Upper lobe of left lung (tissue), 6 donors: ENCODE measurements around the gene ATG101. TPM values are rescaled to one million over a fixed set of nuclear protein-coding genes. Genes with fewer than 3 reads are reported as not detected.

Experiments used
- ATAC-seq, 2 donors: fragments of 200-7000 bp; cut with Tn5 transposase; one replicate each; pipeline ENCODE4 v1.9.1; 2022; ENCODE audit warnings: mild to moderate bottlenecking in 2 of 2, moderate library complexity in 2 of 2; ENCODE audit not compliant: low FRiP score in 2 of 2
- DNase-seq, 2 donors: peaks; one replicate each; pipeline ENCODE4 v3.0.0-alpha.2; 2019 to 2020
- H3K27ac ChIP-seq, 4 donors: fragments of 200-600 bp; sonication (generic); one replicate each; pipeline ENCODE4 v1.5.1; 2016 to 2019
- H3K27me3 ChIP-seq, 4 donors: fragments of 200-600 bp; sonication (generic); one replicate each; pipeline ENCODE4 v1.5.1; 2017 to 2019
- H3K36me3 ChIP-seq, 4 donors: fragments of 200-600 bp; sonication (generic); one replicate each; pipeline ENCODE4 v1.5.1; 2016 to 2019
- H3K4me1 ChIP-seq, 4 donors: fragments of 200-600 bp; sonication (generic); one replicate each; pipeline ENCODE4 v1.5.1; 2018 to 2019
- H3K4me3 ChIP-seq, 4 donors: fragments of 200-600 bp; sonication (generic); one replicate each; pipeline ENCODE4 v1.5.1; 2017 to 2019; ENCODE audit warnings: mild to moderate bottlenecking in 2 of 4, moderate library complexity in 1 of 4
- H3K9me3 ChIP-seq, 4 donors: fragments of 200-600 bp; sonication (generic); one replicate each; pipeline ENCODE4 v1.5.1; 2018 to 2019
- EP300 ChIP-seq, 4 donors: sonication (generic); formaldehyde crosslinking; IDR thresholded peaks; one replicate each; pipeline ENCODE4 v1.5.1; 2017; ENCODE audit warnings: antibody characterized with exemption in 4 of 4, control low read depth in 2 of 4
- POLR2A ChIP-seq, 4 donors: fragments of 450-650 bp; IDR thresholded peaks; one replicate each; pipeline ENCODE4 v1.5.1; 2016 to 2017; ENCODE audit warnings: antibody characterized with exemption in 4 of 4, mild to moderate bottlenecking in 2 of 4
- POLR2AphosphoS5 ChIP-seq, 2 donors: sonication (generic); formaldehyde crosslinking; IDR thresholded peaks; one replicate each; pipeline ENCODE4 v1.5.1; 2017; ENCODE audit warnings: antibody characterized with exemption in 2 of 2
- WGBS, 2 donors: methylation state at CpG; one replicate each; pipeline ENCODE4 v1.1.5; 2017 to 2018; 5-methylcytosine and 5-hydroxymethylcytosine counted together
- total RNA-seq, 6 donors: library from RNA; depleted of rRNA in 4 of 6; stranded (reverse); fragments of >200 nt in 4 of 6; gene quantifications; one replicate each; pipeline versions ENCODE4 v1.1.0 to v1.2.1, GENCODE V29; 2016 to 2021
- TF ChIP-seq, protein P1 (sequence below), 6 experiments: fragments of 450-650 bp in 4 of 6; fragments of 200-600 bp in 2 of 6; sonication (generic) in 2 of 6; IDR thresholded peaks; one replicate each; pipeline ENCODE4 v1.5.1; 2016 to 2019; ENCODE audit warnings: antibody characterized with exemption in 6 of 6
- donor health status: DM: no; HTN: no; CAD: no; lungs with moderate emphysema.
- donor health status: DM: no; HTN: yes; CAD: no; lungs with severe emphysema.

ATG101 gene
- total RNA-seq, 6 donors from 2014 or later, result 17.8 to 74.8 (median 35.9) TPM

DNA sequence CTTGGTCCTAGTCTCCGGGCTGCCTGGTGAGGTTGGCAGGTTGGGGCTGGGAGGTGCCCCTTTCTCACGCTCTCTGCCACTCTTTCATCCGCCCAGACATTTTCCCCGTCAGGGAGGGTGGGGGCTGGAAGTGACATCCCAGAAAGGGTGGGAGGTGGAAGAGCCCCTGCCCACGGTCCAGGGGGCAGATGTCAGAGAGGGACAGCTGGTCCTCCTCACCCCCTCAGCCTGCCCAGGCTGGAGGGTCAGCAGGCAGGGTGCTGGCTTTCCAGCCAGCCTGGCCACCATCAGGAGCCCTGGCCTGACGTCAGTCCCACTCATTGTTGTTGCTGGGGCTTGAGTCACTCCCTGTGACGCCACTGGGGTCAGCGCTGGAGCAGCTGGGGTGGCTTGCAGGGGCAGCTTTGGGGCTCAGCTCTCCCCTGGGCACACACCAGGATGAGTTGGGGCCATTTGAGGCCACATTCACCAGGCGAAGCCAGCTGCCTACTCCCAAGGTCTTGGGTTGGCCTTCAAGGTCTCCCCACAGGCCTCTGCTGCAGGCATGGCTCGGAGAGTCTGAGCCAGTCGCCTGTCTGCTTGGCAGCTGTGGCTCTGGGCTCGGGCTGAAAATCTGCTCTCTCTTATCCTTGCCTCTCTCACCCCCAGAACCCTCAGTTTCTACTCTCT lies 5.7 kb upstream of the ATG101 start:
- peaks cover 3% of the 10 kb centered on the region in 4 donors for H3K4me1 ChIP-seq
- H3K4me3 ChIP-seq, result no peak overlapping the region
- no peaks in the 10 kb centered on the region for H3K27me3 ChIP-seq
- TF ChIP-seq EP300 (IDR thresholded peaks at IDR 0.05) (no peak), POLR2A (IDR thresholded peaks at IDR 0.05) (no peak), POLR2AphosphoS5 (IDR thresholded peaks at IDR 0.05) (no peak)
- WGBS, 2 donors, result 75 to 84% methylated on average over 6 to 12 of the region's 12 CpGs
- peak overlapping the region in 1 of 4 donors; percentile 44 for H3K27ac ChIP-seq
- H3K36me3 ChIP-seq, result peaks cover 0 to 9% (median 5%) of the 10 kb centered on the region in 4 donors
- peak in 1 of 2 donors; percentile 79 for DNase-seq
- no peaks in the 10 kb centered on the region for H3K9me3 ChIP-seq
- ATAC-seq, result peak in 1 of 2 donors; percentile 3

DNA sequence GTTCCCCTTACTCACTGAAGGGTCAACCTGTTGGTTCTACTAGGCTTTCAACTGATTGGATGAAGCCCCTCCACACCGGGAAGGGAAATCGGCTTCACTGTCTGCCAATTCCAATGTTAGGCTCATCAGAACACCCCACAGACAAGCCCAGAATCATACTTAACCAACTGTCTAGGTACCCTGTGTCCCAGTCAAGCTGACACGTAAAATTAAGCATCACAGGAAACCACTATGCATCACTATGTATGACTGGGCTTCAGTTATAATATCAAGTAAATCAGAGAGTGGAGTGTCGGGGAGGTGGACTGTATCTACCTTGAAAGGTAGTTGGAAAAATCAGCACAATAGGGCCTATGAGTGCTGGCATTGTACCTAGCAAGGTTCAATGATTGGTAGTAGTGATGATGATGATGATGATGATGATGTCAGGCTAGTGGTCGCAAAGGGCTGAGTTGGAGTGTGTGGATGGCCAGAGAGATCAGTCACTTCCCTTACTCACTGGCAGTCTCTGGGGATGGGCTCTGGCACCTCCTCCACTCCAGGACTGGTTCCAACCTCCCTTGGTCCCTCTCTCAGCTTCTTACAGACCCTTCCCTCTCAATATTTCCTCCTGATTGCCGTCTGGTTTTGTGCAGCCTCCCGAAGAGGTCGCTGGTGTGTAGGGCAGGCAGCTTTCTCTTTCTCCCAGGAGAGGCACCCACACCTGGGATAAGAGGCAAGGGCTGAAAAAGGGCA lies 3.3 kb upstream of the ATG101 start:
- Histone ChIP-seq H3K4me3 (no peak overlapping the region), H3K27ac (no peak overlapping the region)

DNA sequence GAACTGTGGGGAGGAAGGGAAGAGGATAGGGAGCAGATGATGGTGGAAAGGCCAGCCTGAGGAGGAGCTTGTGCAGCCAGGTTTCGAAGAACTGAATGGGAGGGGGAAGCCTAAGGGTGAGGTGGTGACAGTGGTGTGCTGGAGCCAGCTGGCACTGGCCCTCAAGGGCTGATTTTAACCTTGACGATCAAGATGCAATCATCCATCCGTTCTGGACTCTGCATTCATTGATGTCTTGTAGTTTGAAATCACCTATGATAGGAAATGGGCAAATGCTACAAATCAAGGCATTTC lies 2.8 kb upstream of the ATG101 start:
- H3K9me3 ChIP-seq, result no peaks in the 10 kb centered on the region
- H3K4me1 ChIP-seq, result peaks cover 20 to 23% (median 22%) of the 10 kb centered on the region in 4 donors
- no peaks in the 10 kb centered on the region for H3K27me3 ChIP-seq
- ATAC-seq (no peak), DNase-seq (no peak)
- H3K27ac ChIP-seq, result no peak overlapping the region
- 70 to 73% methylated on average over 3 of the region's 3 CpGs for WGBS, 2 donors
- no peak for TF ChIP-seq EP300 (IDR thresholded peaks at IDR 0.05)
- TF ChIP-seq, protein P1, sequence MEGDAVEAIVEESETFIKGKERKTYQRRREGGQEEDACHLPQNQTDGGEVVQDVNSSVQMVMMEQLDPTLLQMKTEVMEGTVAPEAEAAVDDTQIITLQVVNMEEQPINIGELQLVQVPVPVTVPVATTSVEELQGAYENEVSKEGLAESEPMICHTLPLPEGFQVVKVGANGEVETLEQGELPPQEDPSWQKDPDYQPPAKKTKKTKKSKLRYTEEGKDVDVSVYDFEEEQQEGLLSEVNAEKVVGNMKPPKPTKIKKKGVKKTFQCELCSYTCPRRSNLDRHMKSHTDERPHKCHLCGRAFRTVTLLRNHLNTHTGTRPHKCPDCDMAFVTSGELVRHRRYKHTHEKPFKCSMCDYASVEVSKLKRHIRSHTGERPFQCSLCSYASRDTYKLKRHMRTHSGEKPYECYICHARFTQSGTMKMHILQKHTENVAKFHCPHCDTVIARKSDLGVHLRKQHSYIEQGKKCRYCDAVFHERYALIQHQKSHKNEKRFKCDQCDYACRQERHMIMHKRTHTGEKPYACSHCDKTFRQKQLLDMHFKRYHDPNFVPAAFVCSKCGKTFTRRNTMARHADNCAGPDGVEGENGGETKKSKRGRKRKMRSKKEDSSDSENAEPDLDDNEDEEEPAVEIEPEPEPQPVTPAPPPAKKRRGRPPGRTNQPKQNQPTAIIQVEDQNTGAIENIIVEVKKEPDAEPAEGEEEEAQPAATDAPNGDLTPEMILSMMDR (IDR thresholded peaks at IDR 0.05), result no peak
- TF ChIP-seq POLR2AphosphoS5 (IDR thresholded peaks at IDR 0.05), result no peak
- no peak for TF ChIP-seq POLR2A (IDR thresholded peaks at IDR 0.05)
- H3K4me3 ChIP-seq, result no peak overlapping the region
- H3K36me3 ChIP-seq, result no peaks in the 10 kb centered on the region

More for the DNA sequence above, 3.3 kb upstream of the ATG101 start:
- H3K36me3 ChIP-seq, result no peaks in the 10 kb centered on the region
- H3K9me3 ChIP-seq, result no peaks in the 10 kb centered on the region
- no peaks in the 10 kb centered on the region for H3K27me3 ChIP-seq
- WGBS, 2 donors, result 57 to 59% methylated on average over 8 of the region's 8 CpGs
- no peak for ATAC-seq
- DNase-seq, result no peak
- H3K4me1 ChIP-seq, result peaks cover 17 to 18% (median 18%) of the 10 kb centered on the region in 4 donors
- TF ChIP-seq POLR2AphosphoS5 (IDR thresholded peaks at IDR 0.05) (no peak), EP300 (IDR thresholded peaks at IDR 0.05) (no peak), POLR2A (IDR thresholded peaks at IDR 0.05) (no peak)
- TF ChIP-seq, protein P1 (IDR thresholded peaks at IDR 0.05), result no peak

DNA sequence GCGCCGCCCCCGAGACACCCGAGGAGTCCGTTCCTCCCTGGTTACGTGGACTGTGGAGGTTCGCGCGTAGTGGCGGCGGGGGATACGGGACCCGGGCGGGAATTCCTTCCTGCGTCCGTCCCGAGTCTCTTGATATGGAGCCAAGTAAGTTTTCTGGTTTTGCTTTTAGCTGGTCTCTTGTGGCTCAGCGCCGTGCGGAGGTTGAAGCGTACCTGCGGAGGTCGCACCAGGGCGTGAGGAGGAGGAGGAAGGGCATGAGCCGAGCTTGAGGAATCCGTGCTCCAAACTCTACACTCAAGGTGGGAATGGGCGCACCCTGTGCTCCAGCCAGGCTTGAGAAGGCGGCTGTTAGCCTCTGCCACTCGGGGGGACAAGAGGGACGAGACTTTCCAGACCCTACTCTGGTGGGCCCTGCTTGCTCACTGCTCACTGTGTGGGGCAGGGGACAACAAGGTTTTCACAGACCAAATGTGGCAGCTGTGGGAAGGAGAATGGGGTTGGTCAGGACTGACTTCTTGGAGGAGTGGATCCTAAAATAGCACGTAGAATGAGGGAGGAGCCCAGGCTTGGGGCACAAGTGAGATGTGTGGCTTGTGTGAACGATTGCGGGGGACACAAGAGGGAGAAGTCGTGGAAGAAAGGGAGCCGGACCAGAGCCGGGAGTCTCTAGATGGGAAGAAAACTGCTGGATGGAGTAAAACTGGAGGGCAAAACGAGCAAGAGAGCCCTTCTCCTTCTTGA lies 577 bp downstream of the ATG101 start:
- peaks cover 31 to 52% (median 33%) of the 10 kb centered on the region in 4 donors for H3K4me1 ChIP-seq
- H3K27me3 ChIP-seq, result no peaks in the 10 kb centered on the region
- TF ChIP-seq POLR2A (IDR thresholded peaks at IDR 0.05), result no peak
- TF ChIP-seq, protein P1 (IDR thresholded peaks at IDR 0.05), result no peak
- no peak for TF ChIP-seq EP300 (IDR thresholded peaks at IDR 0.05)
- peak overlapping the region; percentile 87 to 94 (median 93) for H3K27ac ChIP-seq
- peaks cover 7 to 26% (median 20%) of the 10 kb centered on the region in 4 donors for H3K36me3 ChIP-seq
- ATAC-seq (peak; percentile 60 to 69), DNase-seq (no peak)
- peak overlapping the region; percentile 87 to 98 (median 91) for H3K4me3 ChIP-seq
- 6 to 8% methylated on average over 20 to 31 of the region's 37 CpGs for WGBS, 2 donors
- no peaks in the 10 kb centered on the region for H3K9me3 ChIP-seq
